T-helper 1 cell treated with Interleukin-12 subunit alpha and Interleukin-12 subunit beta and Interleukin-4 antibody, amounts not matched to agents 30 μg/mL and 1 μg/mL, for 36 hours (primary cell): Measurements from ENCODE around the gene MYO18B.

ENCODE experiments used
- H3K27ac Mint-ChIP-seq: one replicate; pipeline ENCODE4 v1.8.0; 2021; ENCODE audit warnings: mild to moderate bottlenecking, mixed read lengths
- H3K27me3 Mint-ChIP-seq: one replicate; pipeline ENCODE4 v1.8.0; 2021; ENCODE audit warnings: low read depth, mixed read lengths
- H3K36me3 Mint-ChIP-seq: one replicate; pipeline ENCODE4 v1.8.0; 2021; ENCODE audit warnings: low read depth, mixed read lengths
- H3K4me1 Mint-ChIP-seq: one replicate; pipeline ENCODE4 v1.8.0; 2021; ENCODE audit warnings: low read depth, mixed read lengths
- H3K4me3 Mint-ChIP-seq: one replicate; pipeline ENCODE4 v1.8.0; 2021; ENCODE audit warnings: mild to moderate bottlenecking, moderate library complexity, mixed read lengths
- H3K9me3 Mint-ChIP-seq: one replicate; pipeline ENCODE4 v1.8.0; 2021; ENCODE audit warnings: mixed read lengths

Gene MYO18B

GRCh38 chr22:25750569-25751173 is 8.7 kb downstream of the MYO18B start:
- peak overlapping the region; percentile 88 for H3K4me3 Mint-ChIP-seq
- peaks cover 57% of the 10 kb centered on the region for H3K4me1 Mint-ChIP-seq
- H3K9me3 Mint-ChIP-seq, result no peaks in the 10 kb centered on the region
- H3K27ac Mint-ChIP-seq, result peak overlapping the region; percentile 100
- peaks cover 26% of the 10 kb centered on the region for H3K36me3 Mint-ChIP-seq
- H3K27me3 Mint-ChIP-seq, result no peaks in the 10 kb centered on the region

GRCh38 chr22:25751174-25751581 is 9.2 kb downstream of the MYO18B start:
- Mint-ChIP-seq H3K4me3 (peak overlapping the region; percentile 40), H3K9me3 (no peaks in the 10 kb centered on the region), H3K27ac (peak overlapping the region; percentile 100), H3K4me1 (peaks cover 55% of the 10 kb centered on the region), H3K27me3 (no peaks in the 10 kb centered on the region), H3K36me3 (peaks cover 26% of the 10 kb centered on the region)

GRCh38 chr22:25752615-25753214 is 10.7 kb downstream of the MYO18B start:
- Mint-ChIP-seq H3K27ac (no peak overlapping the region), H3K4me1 (peaks cover 51% of the 10 kb centered on the region), H3K27me3 (no peaks in the 10 kb centered on the region), H3K9me3 (no peaks in the 10 kb centered on the region), H3K4me3 (no peak overlapping the region), H3K36me3 (peaks cover 23% of the 10 kb centered on the region)

- Mint-ChIP-seq H3K27ac (no peak overlapping the region), H3K27me3 (no peaks in the 10 kb centered on the region), H3K4me1 (peaks cover 50% of the 10 kb centered on the region), H3K9me3 (no peaks in the 10 kb centered on the region), H3K4me3 (no peak overlapping the region), H3K36me3 (peaks cover 21% of the 10 kb centered on the region)
Observed at GRCh38 chr22:25753252-25753651, 11.3 kb downstream of the MYO18B start.

- Mint-ChIP-seq H3K27ac (no peak overlapping the region), H3K4me3 (no peak overlapping the region), H3K9me3 (no peaks in the 10 kb centered on the region), H3K27me3 (no peaks in the 10 kb centered on the region), H3K36me3 (peaks cover 13% of the 10 kb centered on the region), H3K4me1 (peaks cover 44% of the 10 kb centered on the region)
Observed at GRCh38 chr22:25754527-25755202, 12.7 kb downstream of the MYO18B start.

DNA sequence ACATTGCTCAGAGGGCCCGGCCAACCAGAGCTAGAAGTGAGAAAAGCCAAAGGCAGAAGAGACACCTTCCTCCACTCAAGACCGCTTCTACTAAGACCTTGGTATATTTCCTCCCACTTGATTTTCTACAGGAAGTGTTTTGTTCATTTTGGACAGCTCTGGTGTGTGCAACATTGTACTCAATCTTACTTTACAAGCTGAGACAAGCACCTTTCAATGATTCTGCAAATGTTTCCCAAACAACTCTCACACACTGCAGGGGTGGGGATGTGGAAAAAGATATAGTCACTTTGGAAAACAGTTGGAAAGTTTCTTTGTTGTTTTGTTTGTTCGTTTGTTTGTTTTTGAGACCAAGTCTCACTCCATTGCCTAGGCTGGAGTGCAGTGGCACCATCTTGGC is 15.7 kb downstream of the MYO18B start:
- Mint-ChIP-seq H3K4me3 (no peak overlapping the region), H3K36me3 (no peaks in the 10 kb centered on the region), H3K27ac (peak overlapping the region; percentile 45), H3K9me3 (no peaks in the 10 kb centered on the region), H3K4me1 (peaks cover 36% of the 10 kb centered on the region), H3K27me3 (no peaks in the 10 kb centered on the region)

DNA sequence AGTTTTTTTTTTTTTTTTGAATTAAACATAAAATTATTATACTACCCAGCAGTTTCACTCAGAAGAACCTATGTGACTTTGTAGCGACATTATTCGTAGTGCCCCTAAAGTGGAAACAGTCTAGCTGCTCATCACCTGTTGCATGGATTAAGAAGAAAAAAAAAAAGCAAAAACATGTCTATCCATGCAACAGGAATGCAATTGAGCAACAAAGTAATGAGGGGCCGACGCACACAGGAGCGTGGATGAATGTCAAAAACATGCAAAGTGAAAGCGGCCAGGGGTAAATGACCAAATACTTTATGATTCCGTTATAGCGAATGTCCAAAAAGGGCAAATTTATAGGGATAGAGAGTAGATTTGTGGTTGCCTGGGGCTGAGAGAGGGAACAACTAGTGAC is 16.3 kb downstream of the MYO18B start:
- H3K27ac Mint-ChIP-seq, result no peak overlapping the region
- H3K36me3 Mint-ChIP-seq, result no peaks in the 10 kb centered on the region
- peaks cover 37% of the 10 kb centered on the region for H3K4me1 Mint-ChIP-seq
- H3K9me3 Mint-ChIP-seq, result no peaks in the 10 kb centered on the region
- H3K4me3 Mint-ChIP-seq, result no peak overlapping the region
- H3K27me3 Mint-ChIP-seq, result no peaks in the 10 kb centered on the region

- Mint-ChIP-seq H3K4me3 (no peak overlapping the region), H3K27me3 (no peaks in the 10 kb centered on the region), H3K9me3 (peaks cover 5% of the 10 kb centered on the region), H3K4me1 (peaks cover 36% of the 10 kb centered on the region), H3K27ac (no peak overlapping the region), H3K36me3 (peaks cover 5% of the 10 kb centered on the region)
Observed at GRCh38 chr22:25759825-25760231, 17.8 kb downstream of the MYO18B start.

DNA sequence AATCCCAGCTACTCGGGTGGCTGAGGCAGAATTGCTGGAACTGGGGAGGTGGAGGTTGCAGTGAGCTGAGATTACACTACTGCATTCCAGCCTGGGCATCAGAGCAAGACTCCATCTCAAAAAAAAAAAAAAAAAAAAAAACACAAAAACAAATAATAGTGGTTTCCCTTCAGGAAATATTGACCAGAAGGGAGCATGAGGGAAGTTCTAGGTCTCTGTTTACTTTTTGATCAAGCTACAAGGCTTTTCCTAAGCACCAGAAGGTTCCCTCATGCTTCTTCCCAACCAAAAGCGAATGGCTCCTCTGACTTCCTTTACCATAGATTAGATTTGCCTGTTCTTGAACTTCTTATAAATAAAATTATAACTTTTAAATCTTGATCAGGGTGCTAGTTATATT is 18.3 kb downstream of the MYO18B start:
- Mint-ChIP-seq H3K9me3 (peaks cover 10% of the 10 kb centered on the region), H3K4me3 (no peak overlapping the region), H3K27ac (no peak overlapping the region), H3K4me1 (peaks cover 36% of the 10 kb centered on the region), H3K27me3 (no peaks in the 10 kb centered on the region), H3K36me3 (peaks cover 7% of the 10 kb centered on the region)

DNA sequence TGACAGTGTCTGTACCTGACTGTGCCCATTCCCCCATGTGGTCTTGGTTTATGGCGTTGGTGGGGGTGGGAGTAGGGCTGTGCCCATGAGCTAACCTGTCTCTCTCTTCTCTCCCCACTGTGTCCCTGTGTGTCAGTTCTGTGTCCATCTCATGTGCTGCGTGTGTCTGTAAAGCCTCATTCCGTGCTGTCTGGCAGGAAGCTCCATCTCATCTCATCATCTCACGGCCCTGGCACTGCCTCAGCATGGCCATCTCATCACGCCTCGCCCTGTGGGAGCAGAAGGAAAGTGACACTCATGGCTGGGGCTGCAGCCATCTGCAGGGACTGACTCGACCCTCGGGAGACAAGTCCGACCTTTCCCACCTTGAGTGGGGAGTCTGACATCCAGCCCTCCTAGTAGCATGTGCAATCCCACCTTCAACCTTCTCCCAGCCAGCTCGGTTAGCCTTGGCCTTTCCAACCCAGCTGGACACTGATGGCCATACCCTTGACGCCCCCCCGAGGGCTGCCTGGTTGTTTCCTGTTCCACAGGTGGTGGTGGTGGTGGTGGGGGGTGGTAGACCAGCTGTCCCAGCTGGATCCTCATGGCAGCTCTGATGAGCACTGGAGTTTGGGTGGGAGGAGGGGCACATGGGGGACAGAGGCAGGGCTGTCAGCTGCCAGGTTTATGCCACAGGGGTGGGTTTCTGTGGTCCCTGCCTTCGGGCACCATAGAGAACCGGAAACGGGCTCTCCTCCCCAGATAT is 19.0 kb downstream of the MYO18B start:
- no peak overlapping the region for H3K4me3 Mint-ChIP-seq
- H3K36me3 Mint-ChIP-seq, result peaks cover 12% of the 10 kb centered on the region
- no peaks in the 10 kb centered on the region for H3K27me3 Mint-ChIP-seq
- H3K4me1 Mint-ChIP-seq, result peaks cover 35% of the 10 kb centered on the region
- H3K9me3 Mint-ChIP-seq, result peaks cover 17% of the 10 kb centered on the region
- no peak overlapping the region for H3K27ac Mint-ChIP-seq

DNA sequence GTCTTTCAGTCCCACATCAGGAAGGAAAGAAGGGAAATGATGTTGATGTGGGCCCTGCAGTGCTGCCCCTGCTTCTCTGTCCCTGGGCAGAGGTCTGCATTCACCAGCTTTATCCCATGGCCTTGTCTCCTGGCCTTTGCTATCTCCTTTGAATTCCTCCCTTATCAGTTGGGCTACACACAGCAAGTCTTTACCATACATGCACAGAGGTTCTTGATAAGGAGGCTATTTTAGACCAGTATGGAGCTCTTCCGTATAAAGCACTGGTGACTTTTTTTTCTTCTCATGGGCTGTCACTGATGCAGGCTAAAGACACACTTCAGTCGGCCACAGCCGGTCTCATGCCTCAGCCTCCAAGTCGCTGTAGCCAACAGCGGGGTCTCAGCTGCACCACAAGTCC is 20.2 kb downstream of the MYO18B start:
- Mint-ChIP-seq H3K36me3 (peaks cover 23% of the 10 kb centered on the region), H3K4me3 (no peak overlapping the region), H3K27ac (no peak overlapping the region), H3K4me1 (peaks cover 33% of the 10 kb centered on the region), H3K9me3 (peaks cover 28% of the 10 kb centered on the region), H3K27me3 (no peaks in the 10 kb centered on the region)

GRCh38 chr22:25763239-25763777 is 21.3 kb downstream of the MYO18B start:
- no peak overlapping the region for H3K27ac Mint-ChIP-seq
- peaks cover 34% of the 10 kb centered on the region for H3K36me3 Mint-ChIP-seq
- peaks cover 25% of the 10 kb centered on the region for H3K4me1 Mint-ChIP-seq
- no peaks in the 10 kb centered on the region for H3K27me3 Mint-ChIP-seq
- H3K4me3 Mint-ChIP-seq, result no peak overlapping the region
- peaks cover 38% of the 10 kb centered on the region for H3K9me3 Mint-ChIP-seq

DNA sequence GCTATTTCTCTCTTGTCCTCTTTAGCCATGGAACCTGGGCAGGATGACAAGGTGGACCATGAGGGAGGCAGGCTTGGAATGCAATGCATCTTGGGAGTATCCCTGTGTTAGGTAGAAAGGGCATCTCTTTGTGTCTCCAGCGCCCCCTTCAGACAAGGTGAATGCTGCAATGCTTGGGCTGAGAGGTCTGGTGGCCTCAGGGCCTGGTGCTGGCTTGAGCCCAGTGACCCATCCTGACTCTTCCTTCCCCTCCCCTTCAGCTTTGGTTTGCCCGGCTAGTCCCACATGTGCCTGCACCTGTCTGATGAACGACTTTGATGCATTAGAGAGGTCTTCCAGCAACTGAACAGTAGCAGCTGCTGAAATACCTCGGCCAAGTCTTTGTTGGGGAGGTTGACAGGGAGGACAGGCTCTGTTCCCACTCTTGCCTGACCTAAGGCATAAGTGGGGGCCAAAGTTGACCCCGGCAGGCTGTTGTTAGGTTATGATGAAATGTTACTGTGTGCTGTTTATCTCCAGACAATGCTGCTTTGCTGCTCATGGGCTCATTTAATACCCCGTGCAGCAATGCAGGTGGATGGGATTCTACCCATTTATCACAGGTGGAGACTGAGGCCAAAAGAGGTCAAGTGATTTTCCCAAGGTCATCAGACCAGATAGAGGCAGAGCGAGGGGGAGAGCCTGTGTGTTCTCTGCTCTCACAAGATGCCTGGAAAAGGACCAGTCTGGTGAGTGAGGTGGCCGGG is 22.5 kb downstream of the MYO18B start:
- Mint-ChIP-seq H3K36me3 (peaks cover 44% of the 10 kb centered on the region), H3K27me3 (no peaks in the 10 kb centered on the region), H3K27ac (no peak overlapping the region), H3K4me1 (peaks cover 29% of the 10 kb centered on the region), H3K4me3 (no peak overlapping the region), H3K9me3 (peaks cover 46% of the 10 kb centered on the region)

GRCh38 chr22:25765016-25765367 is 23.0 kb downstream of the MYO18B start:
- Mint-ChIP-seq H3K27me3 (no peaks in the 10 kb centered on the region), H3K4me3 (no peak overlapping the region), H3K27ac (no peak overlapping the region), H3K36me3 (peaks cover 48% of the 10 kb centered on the region), H3K4me1 (peaks cover 28% of the 10 kb centered on the region), H3K9me3 (peaks cover 51% of the 10 kb centered on the region)
